ENCODE results near the gene MTFP1. TPM values are rescaled to one million over a fixed set of nuclear protein-coding genes. Genes with fewer than 3 reads are reported as not detected.
"Not testable (repeated sequence)": the region's sequence is repeated elsewhere in the genome, so short reads cannot be mapped to it uniquely, and the experiment has no call there.

Gene MTFP1
- total RNA-seq, 4 donors from 2014 or later: 2.5 to 13.7 (median 3.5) TPM

- Histone ChIP-seq H3K27me3 (no peaks in the 10 kb centered on the region), H3K36me3 (no peaks in the 10 kb centered on the region), H3K4me3 (no peak overlapping the region), H3K9me3 (no peaks in the 10 kb centered on the region), H3K27ac (no peak overlapping the region), H3K4me1 (no peaks in the 10 kb centered on the region)
- no peak for TF ChIP-seq CTCF (IDR thresholded peaks at IDR 0.05)
- no peak for TF ChIP-seq POLR2AphosphoS5 (IDR thresholded peaks at IDR 0.05)
- TF ChIP-seq POLR2A (IDR thresholded peaks at IDR 0.05): no peak
- no peak for TF ChIP-seq EP300 (IDR thresholded peaks at IDR 0.05)
- no peak for DNase-seq (ENCODE audit: low spot score in 2 of 2)
- WGBS: 77% methylated on average over 4 of the region's 4 CpGs
Observed at GRCh38 chr22:30460147-30460546, 34.6 kb downstream of the MTFP1 start.

- H3K4me1 ChIP-seq; H3K27ac ChIP-seq; H3K27me3 ChIP-seq; H3K36me3 ChIP-seq; DNase-seq (ENCODE audit: low spot score in 2 of 2); H3K9me3 ChIP-seq; H3K4me3 ChIP-seq: not testable (repeated sequence)
- 89% methylated on average over 6 of the region's 6 CpGs for WGBS
Observed at GRCh38 chr22:30460555-30460954, 35.0 kb downstream of the MTFP1 start.

- Histone ChIP-seq H3K9me3 (no peaks in the 10 kb centered on the region), H3K27ac (no peak overlapping the region), H3K4me1 (no peaks in the 10 kb centered on the region), H3K36me3 (no peaks in the 10 kb centered on the region), H3K27me3 (peaks cover 16% of the 10 kb centered on the region), H3K4me3 (no peak overlapping the region)
- WGBS: 43% methylated on average over 2 of the region's 2 CpGs
- no peak for DNase-seq (ENCODE audit: low spot score in 2 of 2)
- TF ChIP-seq CTCF (IDR thresholded peaks at IDR 0.05) (no peak), POLR2AphosphoS5 (IDR thresholded peaks at IDR 0.05) (no peak), POLR2A (IDR thresholded peaks at IDR 0.05) (no peak), EP300 (IDR thresholded peaks at IDR 0.05) (no peak)
Observed at GRCh38 chr22:30469165-30469564, 43.6 kb downstream of the MTFP1 start.

GRCh38 chr22:30470655-30471054, 45.1 kb downstream of the MTFP1 start:
- 92% methylated on average over 2 of the region's 2 CpGs for WGBS
- peaks cover 16% of the 10 kb centered on the region for H3K27me3 ChIP-seq
- no peak overlapping the region for H3K4me3 ChIP-seq
- H3K27ac ChIP-seq: no peak overlapping the region
- H3K9me3 ChIP-seq: no peaks in the 10 kb centered on the region
- no peak for DNase-seq (ENCODE audit: low spot score in 2 of 2)
- TF ChIP-seq CTCF (IDR thresholded peaks at IDR 0.05) (no peak), POLR2AphosphoS5 (IDR thresholded peaks at IDR 0.05) (no peak), POLR2A (IDR thresholded peaks at IDR 0.05) (no peak), EP300 (IDR thresholded peaks at IDR 0.05) (no peak)
- no peaks in the 10 kb centered on the region for H3K4me1 ChIP-seq
- H3K36me3 ChIP-seq: no peaks in the 10 kb centered on the region

GRCh38 chr22:30471616-30472318, 46.2 kb downstream of the MTFP1 start, which contains the start of gene SEC14L3:
TSS of gene SEC14L3 (minus strand) at chr22:30472017. CDS start at chr22:30471958, 59 bp downstream.
- no peaks in the 10 kb centered on the region for H3K9me3 ChIP-seq
- H3K4me1 ChIP-seq: no peaks in the 10 kb centered on the region
- H3K36me3 ChIP-seq: no peaks in the 10 kb centered on the region
- 68% methylated on average over 13 of the region's 13 CpGs for WGBS
- TF ChIP-seq CTCF (IDR thresholded peaks at IDR 0.05) (no peak), EP300 (IDR thresholded peaks at IDR 0.05) (no peak), POLR2A (IDR thresholded peaks at IDR 0.05) (no peak), POLR2AphosphoS5 (IDR thresholded peaks at IDR 0.05) (no peak)
- H3K27me3 ChIP-seq: peaks cover 16% of the 10 kb centered on the region
- H3K4me3 ChIP-seq: no peak within 1 kb of the TSS
- H3K27ac ChIP-seq: no peak within 1 kb of the TSS
- no peak for DNase-seq (ENCODE audit: low spot score in 2 of 2)

All from suprapubic skin (tissue), 4 donors.